Lower lobe of right lung (tissue), 2 donors: ENCODE data around the gene GREM2. TPM values are rescaled to one million over a fixed set of nuclear protein-coding genes. Genes with fewer than 3 reads are reported as not detected.

ENCODE experiments used
- ATAC-seq, 2 donors: fragments of 200-7000 bp; cut with Tn5 transposase; one replicate each; pipeline ENCODE4 v1.9.1; 2020 to 2022; ENCODE audit warnings: mild to moderate bottlenecking in 2 of 2, moderate library complexity in 2 of 2
- DNase-seq: peaks from one replicate; pipeline ENCODE4 v3.0.0-alpha.2; 2020
- H3K27ac ChIP-seq: fragments of 200-600 bp; one replicate; pipeline ENCODE4 v1.8.0; 2022
- H3K27me3 ChIP-seq: fragments of 200-600 bp; one replicate; pipeline ENCODE4 v1.8.0; 2022; ENCODE audit warnings: low read depth
- H3K36me3 ChIP-seq: fragments of 200-600 bp; one replicate; pipeline ENCODE4 v1.8.0; 2022; ENCODE audit warnings: mild to moderate bottlenecking
- H3K4me1 ChIP-seq: fragments of 200-600 bp; one replicate; pipeline ENCODE4 v1.8.0; 2022
- H3K4me3 ChIP-seq: fragments of 200-600 bp; one replicate; pipeline ENCODE4 v1.8.0; 2022; ENCODE audit warnings: mild to moderate bottlenecking
- H3K9me3 ChIP-seq: fragments of 200-600 bp; one replicate; pipeline ENCODE4 v1.8.0; 2022
- intact Hi-C: fragments of 100-400 bp; cut with DNase I; formaldehyde crosslinking; loops from one replicate; pipeline ENCODE4 v1.11.0; 2022
- total RNA-seq: library from RNA; stranded (reverse); fragmentation: NEBNext Ultra II Directional; extraction: Animal tissue kit (Norgen Biotek cat#: 25700); gene quantifications from one replicate; pipeline ENCODE4 v1.2.1, GENCODE V29; 2021
- TF ChIP-seq, protein P1 (sequence below): fragments of 200-600 bp; IDR thresholded peaks from one replicate; pipeline ENCODE4 v1.8.0; 2022; ENCODE audit warnings: antibody characterized with exemption, mild to moderate bottlenecking
- donor health status: DM: no; HTN: yes; CAD: no; lungs with severe emphysema.

Gene GREM2
- total RNA-seq, 1 donor from 2014 or later, result 0.74 TPM

DNA sequence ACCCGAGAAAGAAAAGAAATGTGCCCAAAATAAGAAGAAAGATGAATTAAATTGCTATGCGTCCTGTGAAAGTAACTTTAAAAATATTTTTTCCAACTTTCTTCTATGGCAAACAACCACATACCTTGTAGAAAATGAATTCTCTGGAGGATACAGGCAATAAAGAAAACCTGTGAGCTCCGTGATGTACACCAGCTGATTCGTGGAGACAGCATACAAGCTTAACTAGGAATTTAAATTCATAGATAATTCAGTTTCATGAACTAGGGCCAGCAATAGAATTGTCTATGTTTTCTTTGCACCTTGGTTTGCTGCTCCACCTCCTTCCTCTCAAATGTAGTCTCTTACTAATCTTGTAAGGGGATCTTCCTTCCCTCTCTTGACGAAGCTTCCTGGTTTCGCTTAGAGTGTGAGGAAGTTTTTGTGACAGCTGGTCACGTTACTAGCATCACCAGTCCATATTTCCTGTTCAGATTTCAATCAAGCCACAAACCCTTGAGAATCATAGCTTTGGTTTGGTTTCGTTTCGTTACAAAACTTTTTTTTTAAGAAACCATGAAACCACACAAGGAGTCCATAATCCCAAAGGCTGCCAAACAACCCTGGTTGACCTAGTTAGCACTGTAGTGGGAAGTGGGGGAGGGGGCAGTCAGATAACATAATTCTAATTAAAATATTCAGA lies 35.8 kb downstream of the GREM2 start:
- intact Hi-C loops, result no loop called here
- Histone ChIP-seq H3K36me3 (no peaks in the 10 kb centered on the region), H3K27me3 (no peaks in the 10 kb centered on the region), H3K4me3 (peak overlapping the region; percentile 29), H3K27ac (no peak overlapping the region), H3K4me1 (peaks cover 6% of the 10 kb centered on the region), H3K9me3 (no peaks in the 10 kb centered on the region)
- TF ChIP-seq, protein P1, sequence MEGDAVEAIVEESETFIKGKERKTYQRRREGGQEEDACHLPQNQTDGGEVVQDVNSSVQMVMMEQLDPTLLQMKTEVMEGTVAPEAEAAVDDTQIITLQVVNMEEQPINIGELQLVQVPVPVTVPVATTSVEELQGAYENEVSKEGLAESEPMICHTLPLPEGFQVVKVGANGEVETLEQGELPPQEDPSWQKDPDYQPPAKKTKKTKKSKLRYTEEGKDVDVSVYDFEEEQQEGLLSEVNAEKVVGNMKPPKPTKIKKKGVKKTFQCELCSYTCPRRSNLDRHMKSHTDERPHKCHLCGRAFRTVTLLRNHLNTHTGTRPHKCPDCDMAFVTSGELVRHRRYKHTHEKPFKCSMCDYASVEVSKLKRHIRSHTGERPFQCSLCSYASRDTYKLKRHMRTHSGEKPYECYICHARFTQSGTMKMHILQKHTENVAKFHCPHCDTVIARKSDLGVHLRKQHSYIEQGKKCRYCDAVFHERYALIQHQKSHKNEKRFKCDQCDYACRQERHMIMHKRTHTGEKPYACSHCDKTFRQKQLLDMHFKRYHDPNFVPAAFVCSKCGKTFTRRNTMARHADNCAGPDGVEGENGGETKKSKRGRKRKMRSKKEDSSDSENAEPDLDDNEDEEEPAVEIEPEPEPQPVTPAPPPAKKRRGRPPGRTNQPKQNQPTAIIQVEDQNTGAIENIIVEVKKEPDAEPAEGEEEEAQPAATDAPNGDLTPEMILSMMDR, result no peak
- DNase-seq, result no peak
- peak; percentile 28 to 37 for ATAC-seq

- DNase-seq (no peak), ATAC-seq (no peak)
- Histone ChIP-seq H3K27ac (no peak overlapping the region), H3K9me3 (no peaks in the 10 kb centered on the region), H3K4me1 (peaks cover 6% of the 10 kb centered on the region), H3K27me3 (no peaks in the 10 kb centered on the region), H3K36me3 (no peaks in the 10 kb centered on the region), H3K4me3 (no peak overlapping the region)
- TF ChIP-seq, protein P1, result no peak
- intact Hi-C loops, result no loop called here
Measured at GRCh38 chr1:240572328-240572727, 39.6 kb downstream of the GREM2 start.

DNA sequence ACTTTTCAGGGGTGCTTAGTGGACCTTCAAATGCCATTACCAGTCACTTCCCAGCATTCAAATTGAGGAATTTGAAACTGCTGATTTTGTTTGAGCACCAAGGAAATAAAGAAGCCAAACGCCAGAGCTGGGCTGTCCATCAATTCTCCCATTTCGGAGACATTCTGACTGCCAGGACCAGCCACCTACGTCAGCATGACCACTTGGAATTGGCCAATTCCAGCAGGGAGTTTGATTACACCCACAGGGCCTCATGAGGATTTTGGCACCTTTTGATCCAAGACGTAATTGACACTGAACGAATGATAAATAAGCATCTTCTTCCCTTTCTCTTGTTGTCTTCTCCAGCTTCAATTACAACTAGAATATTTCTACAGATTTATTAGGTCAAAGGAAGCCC lies 40.2 kb downstream of the GREM2 start:
- TF ChIP-seq, protein P1, result no peak
- intact Hi-C loops, result no loop called here

GRCh38 chr1:240567066-240567465 lies 44.9 kb downstream of the GREM2 start:
- DNase-seq (no peak), ATAC-seq (no peak)
- Histone ChIP-seq H3K27me3 (no peaks in the 10 kb centered on the region), H3K36me3 (no peaks in the 10 kb centered on the region), H3K27ac (no peak overlapping the region), H3K9me3 (no peaks in the 10 kb centered on the region), H3K4me3 (no peak overlapping the region), H3K4me1 (no peaks in the 10 kb centered on the region)
- intact Hi-C loops, result no loop called here
- TF ChIP-seq, protein P1, result no peak

More for the DNA sequence above, 40.2 kb downstream of the GREM2 start:
- no peak for DNase-seq
- no peaks in the 10 kb centered on the region for H3K9me3 ChIP-seq
- no peak overlapping the region for H3K4me3 ChIP-seq
- ATAC-seq, result no peak
- H3K27ac ChIP-seq, result no peak overlapping the region
- H3K36me3 ChIP-seq, result no peaks in the 10 kb centered on the region
- no peaks in the 10 kb centered on the region for H3K27me3 ChIP-seq
- peaks cover 6% of the 10 kb centered on the region for H3K4me1 ChIP-seq

GRCh38 chr1:240562779-240563178 lies 49.2 kb downstream of the GREM2 start:
- no peak for DNase-seq
- no peaks in the 10 kb centered on the region for H3K4me1 ChIP-seq
- H3K4me3 ChIP-seq, result no peak overlapping the region
- intact Hi-C loops, result no loop called here
- H3K36me3 ChIP-seq, result no peaks in the 10 kb centered on the region
- no peaks in the 10 kb centered on the region for H3K27me3 ChIP-seq
- ATAC-seq, result peak in 1 of 2 donors; percentile 11
- no peaks in the 10 kb centered on the region for H3K9me3 ChIP-seq
- TF ChIP-seq, protein P1, result no peak
- H3K27ac ChIP-seq, result no peak overlapping the region
